GM13976 (cell line): ENCODE results near the gene TMCO4.

Experiments
- DNase-seq: peaks from one replicate; pipeline ENCODE4 v3.0.0; 2012; ENCODE audit warnings: low spot score
- CTCF ChIP-seq: IDR thresholded peaks from 2 replicates; pipeline ENCODE4 v1.5.1; 2012; ENCODE audit warnings: borderline replicate concordance, mild to moderate bottlenecking; ENCODE audit not compliant: insufficient read depth; ENCODE audit errors: extremely low read depth, missing control alignments, control extremely low read depth
- in situ Hi-C: fragments of 300-500 bp; cut with MboI; formaldehyde crosslinking; loops from one replicate; pipeline ENCODE4 v1.12.0; 2022; ENCODE audit warnings: low sequenced_read_pairs, mixed read lengths, inconsistent platforms; ENCODE audit not compliant: unreplicated experiment

The TMCO4 gene

GRCh38 chr1:19771350-19771749 is 28.4 kb downstream of the TMCO4 start:
- in situ Hi-C loops = no loop called here
- no peak for TF ChIP-seq CTCF
- DNase-seq = no peak

- DNase-seq = no peak
These were observed 29.1 kb downstream of the TMCO4 start for GRCh38 chr1:19770436-19771190.

GRCh38 chr1:19769211-19769932 is 30.3 kb downstream of the TMCO4 start:
- DNase-seq = no peak
- no peak for TF ChIP-seq CTCF
- in situ Hi-C loops = no loop called here

More at GRCh38 chr1:19770436-19771190, 29.1 kb downstream of the TMCO4 start:
- in situ Hi-C loops = no loop called here
- no peak for TF ChIP-seq CTCF

- DNase-seq = no peak
- in situ Hi-C loops = no loop called here
- no peak for TF ChIP-seq CTCF
These were observed 31.1 kb downstream of the TMCO4 start for GRCh38 chr1:19768353-19769210.

- DNase-seq = no peak
- in situ Hi-C loops = no loop called here
These were observed 34.1 kb downstream of the TMCO4 start for GRCh38 chr1:19765623-19766022.

GRCh38 chr1:19764848-19765247 is 34.9 kb downstream of the TMCO4 start:
- no peak for DNase-seq
- TF ChIP-seq CTCF = no peak
- in situ Hi-C loops = no loop called here

More at GRCh38 chr1:19765623-19766022, 34.1 kb downstream of the TMCO4 start:
- no peak for TF ChIP-seq CTCF
